ENCODE results near the gene HERPUD1. TPM values are rescaled to one million over a fixed set of nuclear protein-coding genes. Genes with fewer than 3 reads are reported as not detected.

The HERPUD1 gene
- total and polyA plus RNA-seq, 9 of the 15 experiments (the other 6 are each of a cell fraction or from before 2014, with no cell fraction given), result 14.2 to 60.7 (median 37.4) TPM

- TF ChIP-seq REST (IDR thresholded peaks at IDR 0.05; ENCODE audit: borderline replicate concordance) (peak; percentile 42), REST (CRISPR knock-in tag; IDR thresholded peaks at IDR 0.05; ENCODE audit: low read depth) (no peak), RBM22 (IDR thresholded peaks at IDR 0.05; ENCODE audit: low read depth, low read length, poor library complexity, severe bottlenecking) (peak; percentile 82), JUND (IDR thresholded peaks at IDR 0.05; ENCODE audit: borderline replicate concordance, low read depth, low read length) (no peak), JUND (tag; IDR thresholded peaks at IDR 0.05; ENCODE audit: borderline replicate concordance, low read depth, low read length) (no peak), TEAD4 (IDR thresholded peaks at IDR 0.05; ENCODE audit: low read length) (0 out of 2 replicates have a peak, but pooled peaks have one; percentile 6), TEAD4 (CRISPR knock-in tag; IDR thresholded peaks at IDR 0.05; ENCODE audit: borderline replicate concordance) (no peak), CREB3 (tag; conservative IDR thresholded peaks at IDR 0.05; ENCODE audit: low read depth) (no peak), GATA2 (CRISPR knock-in tag; IDR thresholded peaks at IDR 0.05) (no peak)
- TF ChIP-seq, protein P1, sequence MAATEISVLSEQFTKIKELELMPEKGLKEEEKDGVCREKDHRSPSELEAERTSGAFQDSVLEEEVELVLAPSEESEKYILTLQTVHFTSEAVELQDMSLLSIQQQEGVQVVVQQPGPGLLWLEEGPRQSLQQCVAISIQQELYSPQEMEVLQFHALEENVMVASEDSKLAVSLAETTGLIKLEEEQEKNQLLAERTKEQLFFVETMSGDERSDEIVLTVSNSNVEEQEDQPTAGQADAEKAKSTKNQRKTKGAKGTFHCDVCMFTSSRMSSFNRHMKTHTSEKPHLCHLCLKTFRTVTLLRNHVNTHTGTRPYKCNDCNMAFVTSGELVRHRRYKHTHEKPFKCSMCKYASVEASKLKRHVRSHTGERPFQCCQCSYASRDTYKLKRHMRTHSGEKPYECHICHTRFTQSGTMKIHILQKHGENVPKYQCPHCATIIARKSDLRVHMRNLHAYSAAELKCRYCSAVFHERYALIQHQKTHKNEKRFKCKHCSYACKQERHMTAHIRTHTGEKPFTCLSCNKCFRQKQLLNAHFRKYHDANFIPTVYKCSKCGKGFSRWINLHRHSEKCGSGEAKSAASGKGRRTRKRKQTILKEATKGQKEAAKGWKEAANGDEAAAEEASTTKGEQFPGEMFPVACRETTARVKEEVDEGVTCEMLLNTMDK (IDR thresholded peaks at IDR 0.05; ENCODE audit: borderline replicate concordance, insufficient read depth, low read depth, low read length, poor library complexity, severe bottlenecking), result no peak
- TF ChIP-seq, protein P2, sequence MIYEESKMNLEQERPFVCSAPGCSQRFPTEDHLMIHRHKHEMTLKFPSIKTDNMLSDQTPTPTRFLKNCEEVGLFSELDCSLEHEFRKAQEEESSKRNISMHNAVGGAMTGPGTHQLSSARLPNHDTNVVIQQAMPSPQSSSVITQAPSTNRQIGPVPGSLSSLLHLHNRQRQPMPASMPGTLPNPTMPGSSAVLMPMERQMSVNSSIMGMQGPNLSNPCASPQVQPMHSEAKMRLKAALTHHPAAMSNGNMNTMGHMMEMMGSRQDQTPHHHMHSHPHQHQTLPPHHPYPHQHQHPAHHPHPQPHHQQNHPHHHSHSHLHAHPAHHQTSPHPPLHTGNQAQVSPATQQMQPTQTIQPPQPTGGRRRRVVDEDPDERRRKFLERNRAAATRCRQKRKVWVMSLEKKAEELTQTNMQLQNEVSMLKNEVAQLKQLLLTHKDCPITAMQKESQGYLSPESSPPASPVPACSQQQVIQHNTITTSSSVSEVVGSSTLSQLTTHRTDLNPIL (CRISPR knock-in tag; IDR thresholded peaks at IDR 0.05), result no peak
Measured at GRCh38 chr16:56932721-56933619, 1.0 kb downstream of the HERPUD1 start (continued).
